NCI-H1105 (cell line): Measurements from ENCODE around the gene SPACDR.
A peak's percentile ranks its signal among the peaks of the same experiment; 100 is the strongest.

ENCODE experiments used
- DNase-seq: peaks from one replicate; lab custom pipeline; 2025; lab: John Stamatoyannopoulos, UW

Gene SPACDR

GRCh38 chr7:100434297-100435144, 29.5 kb downstream of the SPACDR start:
- DNase-seq = no peak

GRCh38 chr7:100433592-100434296, 30.3 kb downstream of the SPACDR start:
- DNase-seq = no peak

- DNase-seq = no peak
These were observed 30.8 kb downstream of the SPACDR start for GRCh38 chr7:100433276-100433591.

- DNase-seq = no peak
These were observed 31.3 kb downstream of the SPACDR start for GRCh38 chr7:100432621-100433275.

GRCh38 chr7:100432053-100432452, 32.0 kb downstream of the SPACDR start:
- DNase-seq = no peak

- DNase-seq = no peak
These were observed 32.7 kb downstream of the SPACDR start for GRCh38 chr7:100431286-100431735.

- DNase-seq = no peak
These were observed 33.4 kb downstream of the SPACDR start for GRCh38 chr7:100430493-100431285.

GRCh38 chr7:100429637-100430492, 34.2 kb downstream of the SPACDR start, which contains the start of gene MEPCE:
MEPCE (plus strand) TSS chr7:100429831; CDS start chr7:100430019, 188 bp downstream.
- peak; percentile 94 for DNase-seq

- peak; percentile 99 for DNase-seq
These were observed 35.0 kb downstream of the SPACDR start for GRCh38 chr7:100428967-100429636.

GRCh38 chr7:100428199-100428966, 35.7 kb downstream of the SPACDR start, which contains the start of gene ZCWPW1:
ZCWPW1 (minus strand) TSS chr7:100428703; CDS start chr7:100420649, 8,054 bp downstream.
- DNase-seq = peak; percentile 91

GRCh38 chr7:100427762-100428198, 36.3 kb downstream of the SPACDR start:
- no peak for DNase-seq

GRCh38 chr7:100426516-100426915, 37.5 kb downstream of the SPACDR start:
- no peak for DNase-seq

GRCh38 chr7:100425347-100425746, 38.7 kb downstream of the SPACDR start:
- DNase-seq = no peak

GRCh38 chr7:100423315-100423714, 40.7 kb downstream of the SPACDR start:
- DNase-seq = no peak

GRCh38 chr7:100419660-100420226, 44.3 kb downstream of the SPACDR start:
- DNase-seq = no peak

GRCh38 chr7:100418930-100419659, 45.0 kb downstream of the SPACDR start:
- DNase-seq = no peak

- DNase-seq = no peak
These were observed 48.6 kb downstream of the SPACDR start for GRCh38 chr7:100415448-100415847.

- DNase-seq = no peak
These were observed 50.2 kb downstream of the SPACDR start for GRCh38 chr7:100413889-100414288.
